ENCODE data around the gene MYO6.

GRCh38 chr6:75735491-75736186 lies 13.4 kb upstream of the MYO6 start:
- no peak for TF ChIP-seq EZH2 (IDR thresholded peaks at IDR 0.05)
- TF ChIP-seq POLR2AphosphoS5 (IDR thresholded peaks at IDR 0.05; ENCODE audit: borderline replicate concordance, low read depth, low read length), result no peak

Data from SK-N-MC (cell line).